A673 (cell line): ENCODE data around the gene HES5. TPM values are rescaled to one million over a fixed set of nuclear protein-coding genes. Genes with fewer than 3 reads are reported as not detected.

Source experiments
- BruUV-seq: library from RNA; stranded (reverse); fragments of 400-500 nt; replicated peaks from 2 replicates; lab custom pipeline; 2021; lab: Mats Ljungman, UMichigan
- CTCF ChIA-PET: fragments of 300-600 bp; sonication (Branson Sonifier 250); formaldehyde crosslinking; loops from one replicate; lab custom pipeline; 2022; ENCODE audit warnings: antibody characterized with exemption; lab: Charles Lee
- POLR2A ChIA-PET: fragments of 300-600 bp; sonication (Branson Sonifier 250); formaldehyde crosslinking; loops from one replicate; lab custom pipeline; 2022; ENCODE audit warnings: antibody characterized with exemption; ENCODE audit not compliant: low non-redundant PET; lab: Charles Lee
- DNase-seq: peaks from one replicate; pipeline ENCODE4 v3.0.0-alpha.2; 2015; ENCODE audit warnings: low spot score
- H3K27ac ChIP-seq: fragments of 200-600 bp; sonication (generic); 2 replicates; pipeline ENCODE4 v1.5.1; 2016; ENCODE audit warnings: mixed run types, low read depth, mild to moderate bottlenecking, mixed read lengths, antibody characterized with exemption, low read length; ENCODE audit not compliant: poor library complexity, severe bottlenecking
- H3K27me3 ChIP-seq: fragments of 200-600 bp; sonication (generic); replicated peaks from 2 replicates; pipeline ENCODE4 v1.6.1; 2017; ENCODE audit warnings: mixed run types, low read depth, mild to moderate bottlenecking, mixed read lengths, antibody characterized with exemption, low read length; ENCODE audit not compliant: insufficient read depth, poor library complexity
- H3K36me3 ChIP-seq: fragments of 200-600 bp; sonication (generic); 2 replicates; pipeline ENCODE4 v1.6.1; 2016; ENCODE audit warnings: mixed run types, mild to moderate bottlenecking, mixed read lengths, antibody characterized with exemption, low read length; ENCODE audit not compliant: insufficient read depth, poor library complexity, severe bottlenecking
- H3K4me1 ChIP-seq: fragments of 200-600 bp; sonication (generic); 2 replicates; pipeline ENCODE4 v1.6.1; 2017; ENCODE audit warnings: mixed run types, mild to moderate bottlenecking, mixed read lengths, antibody characterized with exemption, low read length; ENCODE audit not compliant: insufficient read depth, poor library complexity, severe bottlenecking
- H3K4me3 ChIP-seq: fragments of 200-600 bp; sonication (generic); 2 replicates; pipeline ENCODE4 v1.5.1; 2016; ENCODE audit warnings: low read depth, mixed run types, mild to moderate bottlenecking, mixed read lengths, low read length; ENCODE audit not compliant: poor library complexity, severe bottlenecking
- H3K9me3 ChIP-seq: fragments of 200-600 bp; sonication (generic); 2 replicates; pipeline ENCODE4 v1.6.1; 2016; ENCODE audit warnings: mixed run types, low read depth, mild to moderate bottlenecking, mixed read lengths, antibody characterized with exemption, low read length; ENCODE audit not compliant: poor library complexity, severe bottlenecking
- CTCF ChIP-seq: fragments of 300-800, 200-600 bp; sonication (generic); conservative IDR thresholded peaks from 2 replicates; pipeline ENCODE4 v1.5.1; 2017; ENCODE audit warnings: low read depth, mild to moderate bottlenecking, antibody characterized with exemption, low read length, moderate library complexity, mixed read lengths
- EZH2 ChIP-seq: fragments of 200-600 bp; sonication (generic); IDR thresholded peaks from 2 replicates; pipeline ENCODE4 v1.6.1; 2017; ENCODE audit warnings: borderline replicate concordance, low read depth, mild to moderate bottlenecking, mixed read lengths, antibody characterized with exemption, low read length; ENCODE audit not compliant: poor library complexity, severe bottlenecking
- intact Hi-C: fragments of 100-400 bp; cut with micrococcal nuclease; formaldehyde crosslinking; loops from one replicate; pipeline ENCODE4 v1.10.0; 2022; ENCODE audit not compliant: unreplicated experiment
- total RNA-seq: library from RNA; stranded (reverse); gene quantifications from 2 replicates; pipeline ENCODE4 v1.2.3, GENCODE V29; 2021

The HES5 gene
- total RNA-seq, 1 experiment from 2014 or later = not detected

GRCh38 chr1:2520206-2520605, 9.9 kb downstream of the HES5 start:
- Histone ChIP-seq H3K27ac (no peak overlapping the region), H3K4me3 (no peak overlapping the region), H3K27me3 (no peaks in the 10 kb centered on the region), H3K36me3 (peaks cover 64% of the 10 kb centered on the region), H3K4me1 (peaks cover 8% of the 10 kb centered on the region), H3K9me3 (no peaks in the 10 kb centered on the region)
- POLR2A ChIA-PET = no interaction called here
- TF ChIP-seq CTCF (no peak), EZH2 (no peak)
- intact Hi-C loops = no loop called here
- DNase-seq = no peak
- CTCF ChIA-PET = no interaction called here
- BruUV-seq = no TSS peak

GRCh38 chr1:2519729-2520128, 10.3 kb downstream of the HES5 start:
- Histone ChIP-seq H3K9me3 (no peaks in the 10 kb centered on the region), H3K4me3 (no peak overlapping the region), H3K4me1 (peaks cover 5% of the 10 kb centered on the region), H3K36me3 (peaks cover 68% of the 10 kb centered on the region), H3K27me3 (no peaks in the 10 kb centered on the region), H3K27ac (no peak overlapping the region)
- ChIA-PET POLR2A (no interaction called here), CTCF (no interaction called here)
- no TSS peak for BruUV-seq
- intact Hi-C loops = no loop called here
- DNase-seq = no peak
- TF ChIP-seq CTCF = no peak

GRCh38 chr1:2519029-2519685, 10.9 kb downstream of the HES5 start:
- H3K4me1 ChIP-seq = no peaks in the 10 kb centered on the region
- H3K27me3 ChIP-seq = no peaks in the 10 kb centered on the region
- H3K9me3 ChIP-seq = no peaks in the 10 kb centered on the region
- H3K27ac ChIP-seq = no peak overlapping the region
- BruUV-seq = no TSS peak
- ChIA-PET POLR2A (no interaction called here), CTCF (no interaction called here)
- H3K36me3 ChIP-seq = peaks cover 71% of the 10 kb centered on the region
- H3K4me3 ChIP-seq = no peak overlapping the region
- no peak for TF ChIP-seq CTCF
- TF ChIP-seq EZH2 = no peak
- no peak for DNase-seq
- intact Hi-C loops = no loop called here
